GM20000 (cell line): ENCODE results near the gene NOCT.
"Not testable (repeated sequence)": the region's sequence is repeated elsewhere in the genome, so short reads cannot be mapped to it uniquely, and the experiment has no call there.

ENCODE experiments used
- DNase-seq: peaks from one replicate; pipeline ENCODE4 v3.0.0; 2012; ENCODE audit warnings: low spot score
- TF ChIP-seq, protein P1 (sequence below): IDR thresholded peaks from 2 replicates; pipeline ENCODE4 v1.5.1; 2012; ENCODE audit warnings: mild to moderate bottlenecking, control low read depth; ENCODE audit errors: extremely low read depth, missing control alignments

Gene NOCT

DNA sequence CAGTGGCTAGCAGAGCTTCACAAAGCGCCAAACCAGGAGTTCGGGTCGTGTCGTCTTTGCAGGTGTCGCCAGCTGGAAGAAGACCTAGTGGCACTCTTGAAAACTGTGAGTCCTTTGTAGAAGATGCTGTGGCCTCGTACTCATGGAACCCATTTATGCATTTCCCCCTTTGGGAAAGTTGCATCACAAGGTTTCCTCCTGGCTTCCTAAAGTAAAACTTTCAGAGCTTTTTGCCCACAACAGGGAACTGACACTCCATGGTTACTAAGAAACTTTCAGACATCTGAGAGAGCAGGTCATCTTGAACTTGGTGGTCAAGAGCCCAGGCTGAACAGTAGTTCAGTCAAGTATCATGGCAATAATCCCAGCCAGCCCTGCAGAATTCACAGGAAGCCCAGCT is 15.9 kb upstream of the NOCT start:
- TF ChIP-seq, protein P1, sequence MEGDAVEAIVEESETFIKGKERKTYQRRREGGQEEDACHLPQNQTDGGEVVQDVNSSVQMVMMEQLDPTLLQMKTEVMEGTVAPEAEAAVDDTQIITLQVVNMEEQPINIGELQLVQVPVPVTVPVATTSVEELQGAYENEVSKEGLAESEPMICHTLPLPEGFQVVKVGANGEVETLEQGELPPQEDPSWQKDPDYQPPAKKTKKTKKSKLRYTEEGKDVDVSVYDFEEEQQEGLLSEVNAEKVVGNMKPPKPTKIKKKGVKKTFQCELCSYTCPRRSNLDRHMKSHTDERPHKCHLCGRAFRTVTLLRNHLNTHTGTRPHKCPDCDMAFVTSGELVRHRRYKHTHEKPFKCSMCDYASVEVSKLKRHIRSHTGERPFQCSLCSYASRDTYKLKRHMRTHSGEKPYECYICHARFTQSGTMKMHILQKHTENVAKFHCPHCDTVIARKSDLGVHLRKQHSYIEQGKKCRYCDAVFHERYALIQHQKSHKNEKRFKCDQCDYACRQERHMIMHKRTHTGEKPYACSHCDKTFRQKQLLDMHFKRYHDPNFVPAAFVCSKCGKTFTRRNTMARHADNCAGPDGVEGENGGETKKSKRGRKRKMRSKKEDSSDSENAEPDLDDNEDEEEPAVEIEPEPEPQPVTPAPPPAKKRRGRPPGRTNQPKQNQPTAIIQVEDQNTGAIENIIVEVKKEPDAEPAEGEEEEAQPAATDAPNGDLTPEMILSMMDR = no peak
- no peak for DNase-seq

DNA sequence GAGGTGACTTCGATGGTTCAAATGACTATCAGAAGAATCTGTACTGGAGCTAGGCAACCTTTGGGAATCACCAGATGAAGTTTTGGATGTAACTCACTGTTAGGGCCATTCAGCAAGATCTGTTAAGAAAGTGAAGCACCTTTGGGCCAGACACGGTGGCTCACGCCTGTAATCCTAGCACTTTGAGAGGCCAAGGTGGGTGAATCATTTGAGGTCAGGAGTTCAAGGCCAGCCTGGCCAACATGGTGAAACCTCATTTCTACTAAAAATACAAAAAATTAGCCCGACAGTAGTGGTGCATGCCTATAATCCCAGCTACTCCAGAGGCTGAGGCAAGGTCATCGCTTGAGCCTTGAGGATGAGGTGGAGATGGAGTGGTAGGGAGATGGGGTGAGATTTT is 15.4 kb upstream of the NOCT start:
- not testable (repeated sequence) for DNase-seq

DNA sequence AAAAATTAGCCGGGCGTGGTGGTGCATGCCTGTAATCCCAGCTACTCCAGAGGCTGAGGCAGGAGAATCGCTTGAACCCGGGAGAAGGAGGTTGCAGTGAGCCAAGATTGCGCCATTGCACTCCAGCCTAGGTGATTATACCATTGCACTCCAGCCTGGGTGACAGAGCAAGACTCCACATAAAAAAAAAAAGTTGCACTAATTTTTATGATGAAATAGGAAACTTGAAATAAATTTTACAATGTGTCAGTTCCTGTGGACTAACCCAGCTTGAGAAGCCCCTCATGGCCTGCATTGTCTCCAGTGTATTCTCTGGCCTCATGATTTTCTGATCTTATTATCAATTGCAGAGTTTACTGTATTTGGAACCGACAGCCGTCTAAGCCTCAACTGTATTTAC is 14.2 kb upstream of the NOCT start:
- not testable (repeated sequence) for DNase-seq

DNA sequence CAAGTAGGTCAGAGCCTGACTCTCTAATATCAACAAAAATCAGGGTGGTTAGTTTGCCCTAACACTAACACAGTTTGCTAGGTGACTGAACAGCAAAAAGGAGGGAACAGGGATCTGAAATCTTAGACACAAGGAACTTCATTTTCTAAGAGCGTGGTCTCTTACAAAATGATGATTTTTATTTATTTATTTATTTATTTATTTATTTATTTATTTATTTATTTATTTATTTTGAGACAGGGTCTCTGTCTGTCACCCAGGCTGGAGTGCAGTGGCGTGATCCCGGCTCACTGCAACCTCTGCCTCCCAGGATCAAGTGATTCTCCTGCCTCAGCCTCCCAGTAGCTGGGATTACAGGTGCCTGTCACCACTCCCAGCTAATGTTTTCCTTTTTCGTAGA is 11.9 kb upstream of the NOCT start:
- DNase-seq = not testable (repeated sequence)

DNA sequence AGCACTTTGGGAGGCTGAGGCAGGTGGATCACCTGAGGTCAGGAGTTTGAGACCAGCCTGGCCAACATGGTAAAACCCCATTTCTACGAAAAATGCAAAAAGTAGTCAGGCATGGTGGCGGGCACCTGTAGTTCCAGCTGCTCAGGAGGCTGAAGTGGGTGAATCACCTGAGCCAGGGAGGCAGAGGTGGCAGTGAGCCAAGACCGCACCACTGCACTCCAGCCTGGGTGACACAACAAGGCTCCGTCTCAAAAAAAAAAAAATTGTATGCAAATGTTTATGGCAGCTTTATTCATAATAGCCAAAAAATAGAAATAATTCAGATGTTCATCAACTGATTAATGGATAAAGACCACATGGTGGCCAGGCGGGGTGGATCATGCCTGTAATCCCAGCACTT is 9.8 kb upstream of the NOCT start:
- DNase-seq = no peak
- TF ChIP-seq, protein P1 = no peak

DNA sequence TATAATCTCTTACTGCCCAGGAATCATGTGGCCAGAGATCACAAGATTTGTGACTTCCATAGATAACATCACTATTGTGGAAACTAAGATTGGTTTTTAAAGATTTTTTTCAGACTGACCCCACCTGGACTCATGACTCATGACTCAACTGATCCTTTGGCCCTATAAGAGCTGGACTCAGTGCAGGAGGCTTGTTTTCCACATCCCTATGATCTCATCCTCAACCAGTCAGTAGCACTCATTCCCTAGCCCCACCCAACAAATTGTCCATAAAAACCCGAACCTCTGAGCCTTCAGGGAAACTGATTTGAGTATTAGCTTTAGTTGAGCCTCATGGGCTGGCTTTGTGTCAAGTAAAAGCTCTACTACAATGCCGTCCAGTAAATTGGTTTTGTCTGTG is 7.9 kb upstream of the NOCT start:
- DNase-seq = no peak
- TF ChIP-seq, protein P1 = no peak

DNA sequence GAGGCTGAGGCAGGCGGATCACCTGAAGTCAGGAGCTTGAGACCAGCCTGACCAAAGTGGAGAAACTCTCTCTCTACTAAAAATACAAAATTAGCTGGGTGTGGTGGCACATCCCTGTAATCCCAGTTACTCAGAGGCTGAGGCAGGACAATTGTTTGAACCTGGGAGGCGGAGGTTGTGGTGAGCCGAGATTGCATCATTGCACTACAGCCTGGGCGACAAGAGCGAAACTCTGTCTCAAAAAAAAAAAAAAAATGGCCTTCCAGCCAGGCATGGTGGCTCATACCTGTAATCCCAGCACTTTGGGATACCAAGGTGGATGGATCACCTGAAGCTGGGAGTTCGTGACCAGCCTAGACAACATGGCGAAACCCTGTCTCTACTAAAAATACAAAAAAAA is 7.3 kb upstream of the NOCT start:
- not testable (repeated sequence) for DNase-seq

DNA sequence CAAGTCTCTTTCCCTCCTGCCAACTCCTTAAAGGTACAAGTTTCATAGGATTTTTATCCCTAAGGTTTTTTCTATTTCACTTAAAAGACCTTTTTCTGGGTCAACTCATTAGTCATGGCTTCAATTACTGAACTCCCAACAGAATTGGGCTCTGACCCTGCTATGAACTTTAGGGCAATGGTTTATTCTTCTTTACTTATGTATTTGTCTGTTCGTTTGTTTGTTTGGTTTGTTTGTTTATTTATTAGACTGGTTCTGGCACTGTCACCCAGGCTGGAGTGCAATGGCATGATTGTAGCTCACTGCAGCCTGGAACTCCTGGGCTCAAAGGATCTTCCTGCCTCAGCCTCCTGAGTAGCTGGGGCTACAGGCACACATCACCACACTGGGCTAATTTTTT is 5.9 kb upstream of the NOCT start:
- no peak for DNase-seq
- TF ChIP-seq, protein P1 = no peak

DNA sequence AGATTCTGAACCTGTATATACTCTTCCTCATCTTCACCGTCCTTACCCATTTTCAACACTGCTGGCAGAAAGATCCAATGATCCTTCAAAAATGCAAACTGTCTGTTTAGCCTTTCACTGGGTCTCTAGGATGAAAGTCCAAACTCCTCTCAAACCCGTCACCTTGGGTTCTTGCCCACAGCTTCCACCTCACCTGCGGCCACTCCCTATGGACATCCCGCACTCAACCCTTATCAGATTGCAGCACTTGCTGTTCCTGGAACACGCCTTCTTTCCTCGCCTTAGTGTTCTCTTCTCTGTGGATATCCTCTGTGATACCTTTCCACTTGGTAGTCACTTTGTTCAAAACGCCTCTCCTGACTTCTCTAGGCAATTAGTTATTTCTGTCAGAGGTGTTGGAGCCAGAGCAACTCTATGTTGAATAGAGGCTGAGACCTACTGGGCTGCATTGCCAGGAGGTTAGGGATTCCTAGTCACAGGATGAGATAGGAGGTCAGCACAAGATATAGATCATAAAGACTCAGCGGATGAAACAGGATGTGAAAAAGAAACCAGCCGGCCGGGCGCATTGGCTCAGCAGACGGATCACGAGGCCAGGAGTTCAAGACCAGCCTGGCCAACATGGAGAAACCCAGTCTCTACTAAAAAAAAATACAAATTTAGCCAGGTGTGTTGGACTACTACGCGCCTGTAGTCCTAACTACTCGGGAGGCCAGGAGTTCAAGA is 4.2 kb upstream of the NOCT start:
- TF ChIP-seq, protein P1 = no peak
- DNase-seq = no peak
